HG02798 (cell line): Measurements from ENCODE around the gene ZBTB7C.

ENCODE experiments used
- ATAC-seq: cut with Tn5 transposase; IDR thresholded peaks from one replicate; pipeline ENCODE4 v1.9.1; 2021; ENCODE audit warnings: mild to moderate bottlenecking; ENCODE audit not compliant: unreplicated experiment, poor library complexity

The ZBTB7C gene

DNA sequence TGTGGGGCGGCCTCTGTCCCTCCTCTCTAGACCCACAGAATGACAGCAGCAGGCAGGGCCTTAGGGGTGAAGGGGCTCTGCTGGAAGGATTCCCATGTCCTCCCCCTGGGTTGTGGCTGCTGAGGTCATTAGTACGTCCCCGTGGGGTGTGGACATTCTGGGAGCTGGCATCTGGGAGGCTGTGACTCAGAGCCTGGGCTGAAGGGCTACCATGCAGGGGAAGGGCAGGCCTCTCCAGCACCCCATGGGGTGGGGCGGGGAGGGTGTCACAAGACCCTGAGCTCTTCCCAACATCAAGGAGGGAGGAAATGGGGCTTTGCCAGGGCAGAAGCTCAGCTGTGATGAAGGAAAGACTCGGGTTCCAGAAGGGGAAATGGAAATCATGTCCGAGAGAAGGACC lies 373.0 kb downstream of the ZBTB7C start:
- ATAC-seq = no peak

DNA sequence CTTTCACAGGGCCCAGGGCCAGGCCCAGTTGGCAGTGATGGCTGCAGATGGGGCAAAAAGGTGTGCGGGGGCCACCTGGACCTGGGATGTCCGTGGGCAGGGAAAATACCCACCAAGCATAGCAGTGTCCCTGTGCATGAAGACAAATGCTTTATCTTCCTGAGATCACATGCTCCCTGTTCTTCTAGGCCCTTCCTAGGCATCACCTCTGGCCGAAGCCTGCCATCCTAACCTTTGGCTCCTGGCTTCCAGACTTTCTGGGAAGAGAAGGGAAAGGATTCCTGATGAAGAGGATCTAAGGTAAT lies 373.7 kb downstream of the ZBTB7C start:
- ATAC-seq = no peak

DNA sequence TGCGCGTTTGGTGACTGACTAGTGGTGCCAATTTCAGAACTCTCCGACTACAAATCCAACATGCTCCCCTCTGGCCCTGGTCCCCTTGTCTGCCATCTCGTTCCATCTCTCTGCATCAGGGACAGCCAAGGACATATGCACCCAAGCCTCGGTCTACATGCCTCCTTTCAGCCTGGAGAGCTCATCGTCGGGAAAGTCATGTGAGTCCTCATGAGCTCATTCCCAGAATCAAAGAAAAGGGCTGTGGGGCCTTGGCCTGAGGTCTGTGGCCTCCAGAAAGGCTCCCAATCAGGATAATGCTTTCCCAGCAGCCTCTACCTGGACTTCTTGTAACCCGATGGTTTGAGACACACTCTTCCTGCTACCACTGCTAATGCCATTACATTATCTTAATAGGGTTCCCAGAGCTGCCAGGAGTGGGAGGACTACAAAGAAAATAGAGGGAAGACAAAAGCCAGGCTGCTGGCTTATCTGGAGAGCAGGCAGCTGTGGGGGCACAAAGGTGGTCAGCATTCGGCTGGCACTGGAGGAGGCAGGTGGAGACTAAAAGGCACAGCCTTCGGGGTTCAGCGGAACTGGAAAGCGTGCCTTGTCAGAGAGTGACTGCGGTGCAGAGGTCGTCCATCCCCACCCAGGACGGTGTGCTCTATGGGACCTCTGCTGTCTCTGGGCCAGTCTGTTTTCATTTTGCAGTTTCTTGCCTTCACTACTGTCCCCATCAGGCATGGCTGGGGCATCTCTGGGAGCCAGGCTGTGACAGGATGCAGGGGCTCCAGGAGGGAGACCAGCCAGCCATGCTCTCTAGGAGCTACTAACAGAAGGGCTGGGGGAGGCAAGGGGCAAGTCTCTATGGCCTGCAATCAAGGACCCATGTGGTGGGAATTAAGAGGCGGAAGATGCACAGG lies 374.3 kb downstream of the ZBTB7C start:
- no peak for ATAC-seq

DNA sequence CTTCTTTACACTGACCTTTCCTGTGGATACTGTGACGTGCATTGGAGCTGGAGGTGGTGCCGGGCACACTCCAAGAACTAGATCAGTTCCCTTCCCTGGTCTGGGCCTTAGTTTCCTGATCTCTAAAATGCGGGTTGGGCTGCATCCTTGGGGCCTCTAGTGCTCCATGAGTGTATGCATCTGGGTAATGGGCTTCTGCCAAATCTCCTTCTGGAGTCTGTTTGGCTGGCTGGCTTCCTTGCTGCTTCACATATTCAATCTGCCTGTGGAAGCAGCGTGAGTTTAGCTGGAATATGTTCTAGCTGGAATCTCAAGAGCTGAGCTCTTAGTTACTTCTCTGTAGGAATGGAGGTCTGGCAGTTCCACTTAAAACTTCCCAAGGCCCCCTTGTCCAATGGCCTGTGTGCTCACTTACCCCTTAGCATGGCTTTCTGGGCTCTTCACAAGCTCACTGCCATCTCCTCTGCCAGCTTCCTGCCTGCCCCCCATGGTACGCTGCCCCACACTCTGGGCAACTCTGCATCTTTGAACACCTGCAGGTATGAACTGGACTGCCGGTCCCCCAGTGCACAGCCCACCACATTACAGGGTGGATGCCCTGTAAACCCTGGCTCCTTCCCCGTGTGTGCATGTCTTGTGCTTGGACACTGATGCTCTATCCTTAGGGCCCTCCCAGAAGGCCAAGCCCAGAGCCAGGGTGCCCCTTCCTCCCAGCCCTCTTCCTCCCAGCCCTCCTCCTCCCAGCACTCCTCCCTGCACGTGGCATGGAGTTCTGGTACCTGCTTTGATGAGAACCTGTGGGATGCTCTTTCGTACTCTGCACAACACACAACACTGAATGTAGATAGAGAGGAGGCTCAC lies 375.2 kb downstream of the ZBTB7C start:
- no peak for ATAC-seq

DNA sequence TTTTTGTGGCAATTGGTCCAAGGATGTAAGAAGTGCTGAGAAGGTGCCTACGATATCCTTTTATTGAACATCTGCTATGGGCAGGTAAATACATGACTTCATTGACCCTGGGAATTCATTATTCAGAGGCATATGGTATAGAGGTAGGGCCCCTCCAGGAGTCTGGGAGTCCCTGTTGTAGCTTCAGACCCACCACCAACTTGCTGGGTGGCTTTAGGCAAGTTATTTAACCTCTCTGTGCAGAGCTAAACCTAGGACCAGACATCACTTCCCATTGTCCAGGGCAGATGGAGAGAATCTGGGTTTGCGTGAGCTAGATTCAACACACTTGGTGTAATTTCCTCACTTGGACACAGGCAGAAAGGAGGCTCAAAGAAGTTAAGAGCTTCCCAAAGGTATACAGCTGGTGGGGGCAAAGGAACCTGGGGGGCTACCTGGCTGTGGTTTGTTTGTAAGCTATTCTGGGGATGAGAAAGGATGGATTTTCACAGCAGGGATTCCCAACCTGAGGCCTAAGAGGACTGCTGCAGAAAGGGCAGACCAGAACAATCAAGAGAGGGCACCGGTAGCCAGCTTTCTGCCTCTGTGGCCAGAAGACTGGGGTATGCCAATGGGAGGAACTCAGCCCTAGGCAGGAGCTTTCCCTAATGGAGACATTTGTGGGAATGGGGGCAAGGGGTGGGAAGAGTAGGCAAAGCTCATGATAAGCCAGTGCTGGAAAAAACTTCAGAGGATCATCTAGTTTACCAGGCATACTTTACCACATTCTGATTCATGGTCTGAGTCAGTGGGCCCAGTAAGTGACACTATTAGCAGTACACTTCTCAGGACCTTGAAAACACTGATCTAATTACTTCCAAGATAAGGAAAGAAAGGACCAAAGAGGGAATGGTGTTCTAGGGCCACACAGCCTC lies 376.1 kb downstream of the ZBTB7C start:
- no peak for ATAC-seq

DNA sequence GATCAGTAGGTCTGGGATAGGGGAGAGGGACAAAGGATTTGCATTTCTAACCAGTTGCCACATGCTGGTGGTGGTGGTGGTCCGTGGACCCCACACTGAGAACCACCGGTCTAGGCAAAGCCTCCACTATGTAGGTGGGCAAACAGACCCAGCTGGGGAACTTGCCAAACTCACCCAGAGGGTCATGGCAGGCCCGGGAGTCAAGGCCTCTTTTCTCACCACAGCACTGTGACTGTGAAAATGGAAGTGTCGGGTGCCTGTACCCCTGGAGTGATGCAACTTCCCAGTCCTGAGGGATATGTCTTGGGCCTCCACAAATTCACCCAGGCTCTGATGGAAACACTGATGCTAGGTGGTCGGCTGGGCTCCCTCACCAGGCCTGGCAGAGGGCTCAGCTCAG lies 377.5 kb downstream of the ZBTB7C start:
- no peak for ATAC-seq

DNA sequence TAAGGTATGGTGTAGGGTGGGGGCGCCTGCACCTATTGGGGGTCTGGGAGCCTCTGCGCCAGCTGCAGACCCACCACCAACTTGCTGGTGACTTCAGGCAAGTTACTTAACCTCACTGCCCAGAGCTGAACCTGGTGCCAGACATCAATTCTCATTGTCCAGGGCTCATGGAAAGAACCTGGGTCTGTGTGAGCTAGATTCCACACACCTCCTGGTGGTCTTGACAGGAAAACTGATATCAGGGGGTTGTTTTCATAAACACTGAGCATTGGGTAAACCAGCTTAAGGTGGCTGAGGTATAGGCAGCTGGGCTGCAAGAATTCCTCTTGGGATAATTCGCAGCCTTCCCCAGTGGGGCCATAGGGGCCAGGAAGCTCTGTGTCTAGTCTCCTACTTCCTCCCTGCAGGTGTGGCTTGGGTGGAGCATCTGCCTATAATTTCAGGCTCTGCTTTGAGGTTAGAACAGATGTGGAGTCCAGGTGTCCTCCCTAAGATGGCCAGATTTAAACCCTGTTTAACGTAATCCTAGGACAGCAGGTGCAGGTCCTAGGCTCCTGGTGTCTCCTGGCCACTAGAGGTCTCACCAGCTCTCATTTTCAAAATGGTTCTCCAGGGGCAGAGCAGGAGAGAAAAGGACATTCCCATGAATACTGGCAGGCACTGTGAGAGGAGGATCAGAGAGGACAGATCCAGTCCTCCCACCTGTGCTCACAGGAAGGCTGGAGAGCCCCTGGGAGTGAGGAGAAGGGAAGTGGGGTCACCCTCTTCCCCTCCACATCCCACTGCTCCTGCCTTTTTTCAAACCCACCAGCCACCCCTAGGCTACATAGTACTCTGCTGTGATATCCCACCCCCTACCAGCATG lies 378.3 kb downstream of the ZBTB7C start:
- ATAC-seq = no peak

DNA sequence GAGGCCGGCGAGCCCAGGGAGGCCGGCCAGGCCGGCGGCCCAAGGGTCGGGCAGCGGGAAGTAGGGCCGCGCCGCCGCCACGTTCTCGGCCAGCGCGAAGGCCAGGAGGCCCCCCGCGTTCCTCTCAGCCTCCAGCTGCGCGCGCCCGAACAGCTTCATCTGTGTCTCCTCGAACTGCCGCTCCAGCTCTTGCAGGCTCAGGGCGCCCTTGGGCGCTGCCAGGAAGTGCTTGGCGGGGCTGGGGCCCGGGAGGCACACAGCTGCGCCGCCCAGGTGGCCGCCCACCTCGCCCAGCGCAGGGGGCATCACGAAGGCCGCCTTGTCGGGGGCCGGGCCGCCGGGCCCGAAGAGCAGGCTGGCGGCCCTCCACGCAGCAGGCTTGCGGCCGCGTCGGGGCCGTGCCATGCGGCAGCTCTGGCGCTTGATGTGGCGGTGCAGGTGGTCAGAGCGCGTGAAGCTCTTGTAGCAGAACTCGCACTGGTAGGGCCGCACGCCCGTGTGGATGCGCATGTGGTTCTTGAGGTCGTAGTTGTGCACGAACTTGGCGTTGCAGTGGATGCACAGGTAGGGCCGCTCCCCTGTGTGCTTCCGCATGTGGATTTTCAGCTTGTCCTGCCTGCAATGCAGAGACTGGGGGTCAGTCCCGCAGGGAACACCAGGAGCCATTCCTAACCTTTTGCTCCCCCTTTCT lies 379.7 kb downstream of the ZBTB7C start:
- no peak for ATAC-seq

DNA sequence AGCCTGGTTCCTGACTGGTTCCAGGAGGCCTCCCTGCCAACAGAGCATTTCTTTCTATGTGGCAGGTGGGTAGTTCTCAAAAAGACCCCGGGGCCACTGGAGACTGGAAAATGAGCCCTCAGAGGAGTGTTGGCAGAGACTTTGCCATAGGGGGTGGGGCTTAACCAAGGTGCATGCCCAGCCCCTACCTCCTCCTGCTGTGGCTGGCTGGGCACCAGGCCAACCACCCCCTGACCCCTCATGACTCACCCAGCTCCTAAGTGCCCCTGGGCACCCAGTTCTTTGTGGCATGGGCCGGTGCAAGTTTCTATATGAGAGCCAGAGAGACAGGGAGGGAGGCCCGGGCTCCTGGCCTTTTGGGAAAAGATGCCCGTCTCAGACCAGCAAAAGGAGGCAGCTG lies 380.5 kb downstream of the ZBTB7C start:
- no peak for ATAC-seq

DNA sequence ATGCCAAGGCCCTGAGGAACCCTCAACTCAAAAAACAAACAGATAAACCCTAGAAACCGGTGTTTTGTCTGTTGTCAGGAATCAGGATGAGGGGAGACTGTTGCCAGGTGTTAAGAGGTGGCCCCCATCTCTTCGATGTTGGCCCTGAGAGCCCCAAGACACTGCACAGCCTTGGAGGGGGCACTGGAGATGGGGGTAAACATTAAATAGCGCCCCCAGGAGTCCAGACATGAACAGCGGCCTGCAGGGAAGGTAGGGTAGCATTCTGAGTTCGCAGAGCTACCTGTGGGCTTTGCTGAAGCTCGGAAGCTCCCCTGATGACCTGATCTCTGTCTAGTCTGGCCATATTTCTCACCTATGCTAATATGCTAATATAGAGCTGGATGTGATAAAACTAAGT lies 381.1 kb downstream of the ZBTB7C start:
- no peak for ATAC-seq

DNA sequence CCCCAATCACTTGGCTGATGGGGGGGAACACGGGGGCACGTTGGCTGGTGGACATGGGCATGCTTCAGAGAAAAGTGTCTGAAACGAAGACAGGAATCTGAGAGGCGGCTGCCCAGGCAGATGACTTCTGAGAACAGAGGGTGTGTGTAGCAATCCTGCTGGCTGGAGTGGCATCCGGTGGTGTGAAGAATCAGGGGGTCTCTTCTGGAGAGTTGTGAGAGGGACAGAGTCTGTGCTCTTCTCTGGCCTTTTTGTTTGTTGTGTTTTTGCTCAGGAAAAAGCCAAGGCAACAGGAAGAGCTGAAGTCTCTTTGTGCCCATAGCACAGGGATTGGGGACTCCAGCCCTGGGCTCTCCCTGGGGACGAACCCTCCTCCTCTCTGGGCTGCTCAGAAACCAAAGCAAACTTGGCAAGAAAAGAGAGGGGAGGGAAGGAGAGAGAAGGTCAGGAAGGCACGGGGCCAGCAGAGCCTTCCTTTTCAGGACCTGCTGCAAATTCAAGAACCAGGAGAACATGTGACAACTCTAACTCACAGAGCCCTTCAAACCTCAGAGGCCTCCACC lies 381.7 kb downstream of the ZBTB7C start:
- ATAC-seq = no peak

DNA sequence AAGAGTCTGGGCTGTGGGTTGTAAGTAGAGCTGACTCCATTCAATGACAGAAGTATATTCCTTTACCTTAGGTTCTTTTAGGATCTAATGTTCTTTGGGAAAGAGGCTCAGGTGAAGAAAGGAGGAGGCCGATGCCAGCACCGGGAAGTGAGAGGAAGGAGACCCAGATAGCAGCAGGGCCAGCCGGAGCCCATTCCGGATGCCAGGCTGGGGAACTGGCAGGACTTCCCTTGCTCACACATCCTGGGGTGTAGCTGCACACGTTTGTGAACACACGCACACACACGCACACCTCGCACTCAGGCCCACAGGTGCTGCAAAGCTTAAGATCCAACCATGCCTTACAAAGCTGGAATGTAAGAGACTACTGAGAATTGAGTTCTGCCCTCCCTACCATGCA lies 383.0 kb downstream of the ZBTB7C start:
- no peak for ATAC-seq

DNA sequence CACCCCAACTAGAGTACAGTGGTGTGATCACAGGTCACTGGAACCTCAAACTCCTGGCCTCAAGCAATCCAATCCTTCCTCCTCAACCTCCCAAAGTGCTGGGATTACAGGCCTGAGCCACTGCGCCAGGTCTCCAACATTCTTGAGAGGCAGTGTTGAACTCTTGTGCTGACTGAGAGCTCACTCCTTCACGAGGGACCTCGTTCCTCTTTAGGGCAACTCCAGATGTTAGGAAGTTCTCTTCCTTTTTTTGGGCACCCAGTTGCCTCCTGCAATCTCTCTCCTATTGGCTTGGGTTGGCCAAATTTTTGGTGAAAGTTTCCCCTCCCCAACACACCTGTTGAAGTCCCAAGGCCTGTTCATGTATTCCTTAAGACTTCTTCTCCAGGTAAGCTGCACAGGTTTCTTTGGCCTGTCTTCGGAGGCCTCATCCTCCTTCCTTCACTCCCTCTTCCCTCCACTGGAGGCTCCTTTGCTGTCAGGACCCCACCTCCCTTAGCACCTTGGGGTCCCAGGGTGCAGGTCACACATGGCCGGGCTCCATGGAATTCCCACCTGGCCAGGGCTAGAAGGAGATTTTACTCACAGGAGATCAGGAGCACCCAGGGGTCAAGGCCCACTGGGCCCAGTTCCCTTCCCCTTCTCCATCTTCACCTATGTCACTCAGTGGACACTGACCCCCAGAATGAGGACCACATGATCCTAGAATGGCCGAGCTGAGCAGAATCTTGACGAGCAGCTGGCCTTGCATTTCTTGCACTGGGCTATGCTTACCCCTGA lies 384.1 kb downstream of the ZBTB7C start:
- ATAC-seq = no peak

DNA sequence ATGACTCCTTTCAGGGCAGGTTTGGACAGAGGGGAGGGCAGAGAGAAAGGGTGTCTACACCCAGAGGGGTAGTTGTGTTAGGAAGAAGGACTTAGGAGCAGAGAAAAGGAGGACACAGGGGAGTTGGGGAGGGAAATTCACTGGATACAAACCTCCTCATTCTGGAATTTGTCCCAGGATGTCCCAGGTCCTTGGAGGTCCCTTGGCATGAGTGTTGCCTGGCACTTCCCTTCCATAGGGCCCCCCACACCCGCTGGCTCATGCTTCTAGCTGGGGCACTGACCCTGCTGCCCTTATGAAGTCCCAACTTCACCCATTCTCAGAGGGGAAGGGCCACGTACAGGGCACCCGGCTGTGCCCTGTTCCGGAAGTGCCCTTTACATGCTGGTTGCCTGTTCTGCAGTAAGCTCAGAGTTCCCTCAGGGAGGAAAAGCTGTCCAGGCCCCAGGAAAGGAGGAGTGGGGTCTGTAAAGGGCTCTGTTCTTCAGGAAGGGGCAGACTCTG lies 385.1 kb downstream of the ZBTB7C start:
- ATAC-seq = no peak

DNA sequence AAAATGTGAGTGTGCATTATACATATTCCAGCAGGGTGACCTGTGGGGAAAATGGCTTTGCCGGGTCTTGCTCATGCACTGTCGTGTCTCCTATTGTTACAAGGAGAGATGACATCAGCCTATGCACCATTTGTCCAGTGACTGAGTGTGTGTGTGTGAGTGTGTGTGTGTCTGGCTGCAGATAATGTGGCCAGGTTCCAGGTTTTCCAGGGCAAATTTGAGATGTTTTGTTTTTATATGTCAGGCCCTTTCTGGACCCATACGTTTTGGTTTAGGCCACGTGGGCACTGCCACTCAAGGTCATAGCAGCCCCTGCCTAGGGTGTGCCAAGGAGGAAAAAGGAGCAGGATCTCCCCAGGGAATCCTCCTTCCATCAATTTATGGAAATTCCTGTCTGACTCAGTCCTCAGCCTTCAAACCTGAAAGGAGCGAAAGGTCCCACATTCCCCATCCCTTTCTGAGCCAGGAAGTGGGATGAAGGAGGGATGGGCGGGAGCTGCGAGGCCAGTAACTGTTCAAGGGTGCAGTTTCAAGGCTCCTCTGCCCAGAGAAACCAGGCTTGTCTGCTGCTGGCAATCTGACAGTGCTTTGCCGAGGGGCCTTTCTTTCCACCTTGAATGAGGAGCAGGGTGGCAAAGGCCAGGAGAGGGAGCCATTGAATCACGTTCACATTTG lies 385.7 kb downstream of the ZBTB7C start:
- ATAC-seq = no peak

DNA sequence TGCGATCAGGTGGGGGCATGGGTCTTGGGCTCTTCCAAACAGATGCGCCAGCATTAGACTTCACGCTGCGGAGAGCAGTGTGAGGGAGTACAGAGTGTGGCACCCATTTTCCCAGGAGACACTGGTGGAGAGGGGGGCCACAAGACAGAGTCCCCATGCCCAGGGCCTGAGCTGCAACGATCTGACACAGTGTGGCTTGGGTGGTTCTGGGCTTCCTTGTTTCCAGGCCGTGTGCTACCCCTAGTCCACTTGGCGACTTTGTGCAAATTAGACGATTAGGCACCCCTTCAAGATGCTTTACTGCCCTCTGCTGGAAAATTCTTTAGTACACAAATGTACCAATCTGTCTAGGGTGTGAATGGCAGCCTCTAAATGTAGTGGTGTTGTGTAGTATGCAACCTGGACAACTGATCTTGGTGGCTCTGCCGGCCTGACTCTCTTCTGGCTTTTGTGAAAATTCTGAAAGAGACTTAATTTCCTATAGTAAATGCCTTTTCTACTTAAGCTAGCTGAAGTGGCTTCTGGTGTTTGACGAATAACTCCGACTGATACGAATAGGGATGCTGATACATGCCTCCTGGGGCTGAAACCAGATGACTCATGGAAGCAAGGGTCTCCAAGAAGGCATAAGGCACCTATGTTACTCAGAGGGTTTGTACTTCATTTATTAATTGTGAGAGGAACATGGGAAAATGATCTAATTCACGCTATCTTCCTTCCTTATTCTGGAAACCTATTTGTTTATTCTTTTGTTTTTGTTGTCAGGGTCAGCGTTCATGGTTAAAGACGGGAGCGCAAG lies 386.5 kb downstream of the ZBTB7C start:
- no peak for ATAC-seq

DNA sequence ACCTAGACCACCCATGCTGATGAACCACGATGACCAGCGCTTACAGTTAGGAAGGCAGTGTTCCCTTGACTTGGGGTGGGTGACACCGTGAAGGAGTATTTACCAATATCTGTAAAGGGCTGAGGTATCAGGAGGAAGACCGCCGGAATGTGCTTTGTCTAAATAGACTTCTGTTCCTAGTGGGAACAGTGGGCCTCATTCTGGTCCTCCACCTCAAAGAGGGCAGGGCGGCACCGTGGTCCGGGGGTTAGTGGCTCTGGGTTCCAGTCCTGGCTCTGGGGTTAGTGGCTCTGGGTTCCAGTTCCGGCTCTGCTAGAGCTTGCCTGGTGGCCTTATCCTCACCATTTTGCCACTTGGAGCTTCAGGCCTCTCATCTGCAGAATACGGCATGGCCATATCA lies 387.2 kb downstream of the ZBTB7C start:
- no peak for ATAC-seq
